Left renal cortex interstitium (tissue), 4 donors: ENCODE data around the gene SLC34A2. TPM values are rescaled to one million over a fixed set of nuclear protein-coding genes. Genes with fewer than 3 reads are reported as not detected.
"Not testable (repeated sequence)": the region's sequence is repeated elsewhere in the genome, so short reads cannot be mapped to it uniquely, and the experiment has no call there.

Source experiments
- DNase-seq, 4 donors: peaks; one replicate each; pipeline ENCODE4 v3.0.0-alpha.2; 2013; ENCODE audit warnings: low read depth in 4 of 4, low spot score in 2 of 4, missing footprints in 1 of 4
- polyA plus RNA-seq, 4 donors: library from polyadenylated mRNA; unstranded; fragments of 120-200 nt; gene quantifications; one replicate each; pipeline ENCODE4 v1.2.1, GENCODE V29; 2013; ENCODE audit not compliant: insufficient read length in 4 of 4

Gene SLC34A2
- polyA plus RNA-seq, 4 donors, result 20.3 to 27.0 (median 26.7) TPM

GRCh38 chr4:25658357-25658771, 2.7 kb downstream of the SLC34A2 start:
- no peak for DNase-seq

- DNase-seq, result no peak
Measured at GRCh38 chr4:25658777-25659176, 3.1 kb downstream of the SLC34A2 start.

- not testable (repeated sequence) for DNase-seq
Measured at GRCh38 chr4:25661441-25661840, 5.8 kb downstream of the SLC34A2 start.

GRCh38 chr4:25662306-25662705, 6.7 kb downstream of the SLC34A2 start:
- DNase-seq, result no peak

GRCh38 chr4:25663781-25664180, 8.1 kb downstream of the SLC34A2 start:
- DNase-seq, result no peak

- DNase-seq, result no peak
Measured at GRCh38 chr4:25666031-25666630, 10.5 kb downstream of the SLC34A2 start.

GRCh38 chr4:25667931-25668557, 12.4 kb downstream of the SLC34A2 start:
- DNase-seq, result no peak

GRCh38 chr4:25670991-25671390, 15.3 kb downstream of the SLC34A2 start:
- DNase-seq, result no peak

GRCh38 chr4:25672756-25673155, 17.1 kb downstream of the SLC34A2 start:
- no peak for DNase-seq

GRCh38 chr4:25674386-25674785, 18.7 kb downstream of the SLC34A2 start:
- no peak for DNase-seq

- DNase-seq, result no peak
Measured at GRCh38 chr4:25676221-25676620, 20.6 kb downstream of the SLC34A2 start.

GRCh38 chr4:25677157-25677556, 21.5 kb downstream of the SLC34A2 start:
- DNase-seq, result no peak

GRCh38 chr4:25677943-25678342, 22.3 kb downstream of the SLC34A2 start:
- no peak for DNase-seq

GRCh38 chr4:25687773-25688172, 32.1 kb downstream of the SLC34A2 start:
- no peak for DNase-seq

GRCh38 chr4:25694466-25694865, 38.8 kb downstream of the SLC34A2 start:
- no peak for DNase-seq

GRCh38 chr4:25696409-25696808, 40.8 kb downstream of the SLC34A2 start:
- DNase-seq, result no peak

- DNase-seq, result no peak
Measured at GRCh38 chr4:25697516-25697915, 41.9 kb downstream of the SLC34A2 start.

GRCh38 chr4:25700661-25701060, 45.0 kb downstream of the SLC34A2 start:
- no peak for DNase-seq

GRCh38 chr4:25702848-25703247, 47.2 kb downstream of the SLC34A2 start:
- no peak for DNase-seq

GRCh38 chr4:25703731-25704388, 48.2 kb downstream of the SLC34A2 start:
- DNase-seq, result no peak

- DNase-seq, result no peak
Measured at GRCh38 chr4:25704516-25704915, 48.9 kb downstream of the SLC34A2 start.

GRCh38 chr4:25710637-25711036, 55.0 kb downstream of the SLC34A2 start:
- DNase-seq, result no peak
